ENCODE measurements around the gene SPG21.

Gene SPG21

DNA sequence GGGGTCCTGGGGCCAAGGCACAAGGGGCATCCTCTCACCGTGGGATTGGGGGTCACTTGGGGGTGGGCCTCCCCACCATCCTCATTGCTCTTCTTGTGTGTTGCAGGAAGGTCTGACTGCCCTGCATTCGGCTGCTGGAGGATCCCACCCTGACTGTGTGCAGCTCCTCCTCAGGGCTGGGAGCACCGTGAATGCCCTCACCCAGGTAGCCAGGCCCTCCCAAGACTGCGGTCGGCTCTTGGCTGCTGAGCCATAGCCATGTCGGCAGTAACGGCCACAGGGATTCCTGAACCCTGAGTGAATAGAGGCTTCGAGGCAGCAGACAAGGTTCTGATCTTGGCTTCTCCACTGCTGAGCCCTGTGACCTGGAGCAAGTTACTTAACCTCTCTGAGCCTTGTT lies 58.3 kb downstream of the SPG21 start:
- no peak for DNase-seq

DNA sequence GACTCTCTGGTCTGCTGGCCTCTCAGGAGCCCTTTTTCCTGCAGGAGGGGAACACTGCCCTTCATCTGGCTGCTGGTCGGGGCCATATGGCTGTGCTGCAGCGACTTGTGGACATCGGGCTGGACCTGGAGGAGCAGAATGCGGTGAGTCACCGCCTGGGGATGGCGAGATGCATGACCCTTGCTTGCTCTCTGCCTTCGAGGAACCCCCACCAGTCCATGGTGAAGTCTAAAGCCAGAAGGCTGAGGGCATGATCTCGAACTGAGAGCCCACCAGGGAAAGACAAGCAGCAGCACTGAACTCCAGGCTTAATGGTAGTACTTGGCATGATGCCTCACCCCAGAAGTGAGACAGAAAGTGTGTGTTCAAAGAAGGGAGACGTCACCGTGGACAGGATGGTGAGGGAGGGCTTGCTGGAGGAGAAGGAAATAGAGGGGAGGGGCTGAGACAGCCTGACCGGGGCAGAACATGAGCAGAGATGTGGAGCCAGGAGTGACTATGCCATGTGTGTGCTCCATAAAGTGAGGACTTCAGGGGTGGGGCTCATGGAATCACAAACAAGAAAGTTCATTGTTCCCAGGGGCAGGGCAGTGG lies 58.8 kb downstream of the SPG21 start:
- DNase-seq, result no peak

- no peak for DNase-seq
Observed at GRCh38 chr15:64930019-64930652, 59.6 kb downstream of the SPG21 start.

- DNase-seq, result no peak
Observed at GRCh38 chr15:64928626-64929220, 61.0 kb downstream of the SPG21 start.

GRCh38 chr15:64926661-64927060 lies 63.1 kb downstream of the SPG21 start:
- no peak for DNase-seq

GRCh38 chr15:64925335-64926330 lies 64.1 kb downstream of the SPG21 start:
- no peak for DNase-seq

DNA sequence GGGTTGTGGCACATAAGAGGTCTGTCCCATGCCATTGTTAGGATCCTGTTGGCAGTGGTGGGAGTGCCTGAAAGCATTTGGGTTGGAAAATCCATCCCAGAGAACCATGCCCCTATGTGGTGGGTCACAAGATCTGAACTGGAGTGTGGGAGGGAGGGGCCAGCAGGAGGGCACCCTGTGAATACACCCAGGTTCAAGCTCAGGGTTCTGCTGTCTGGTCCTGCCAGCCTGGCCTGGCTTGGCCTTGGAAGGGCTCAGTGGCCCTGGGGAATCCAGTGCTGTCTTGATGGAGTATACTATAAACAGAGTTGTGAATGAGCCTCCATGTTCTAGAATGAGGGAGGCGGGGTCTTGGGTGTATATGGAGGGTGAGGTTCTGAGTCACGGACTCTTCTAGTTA lies 66.2 kb downstream of the SPG21 start:
- DNase-seq, result no peak

- no peak for DNase-seq
Observed at GRCh38 chr15:64921711-64922110, 68.0 kb downstream of the SPG21 start.

- DNase-seq, result no peak
Observed at GRCh38 chr15:64919721-64920120, 70.0 kb downstream of the SPG21 start.

GRCh38 chr15:64917211-64917610 lies 72.5 kb downstream of the SPG21 start:
- DNase-seq, result no peak

GRCh38 chr15:64916365-64916764 lies 73.3 kb downstream of the SPG21 start:
- DNase-seq, result no peak

GRCh38 chr15:64915518-64916227 lies 74.0 kb downstream of the SPG21 start:
- no peak for DNase-seq

Data from GOT3 (cell line).